Omental fat pad (tissue), 4 donors: ENCODE data around the gene ZNF853. TPM values are rescaled to one million over a fixed set of nuclear protein-coding genes. Genes with fewer than 3 reads are reported as not detected.

ENCODE experiments used
- ATAC-seq: fragments of 150-250 bp; one replicate; pipeline ENCODE4 v1.9.1; 2016; ENCODE audit warnings: mild to moderate bottlenecking, moderate library complexity; ENCODE audit not compliant: low FRiP score
- DNase-seq: peaks from one replicate; pipeline ENCODE4 v3.0.0-alpha.2; 2019; ENCODE audit warnings: low spot score
- CTCF ChIP-seq, 3 donors: fragments of 450-650 bp; IDR thresholded peaks; one replicate each; pipeline ENCODE4 v1.5.1; 2016 to 2017; ENCODE audit warnings: antibody characterized with exemption in 3 of 3, mild to moderate bottlenecking in 3 of 3, moderate library complexity in 2 of 3
- total RNA-seq, 4 donors: library from RNA; depleted of rRNA; stranded (reverse); fragments of >200 nt; gene quantifications; one replicate each; pipeline ENCODE4 v1.1.0, GENCODE V29; 2016

ZNF853 gene
- total RNA-seq, 4 donors from 2014 or later = 4.1 to 5.6 (median 4.7) TPM

- DNase-seq = no peak
- no peak for TF ChIP-seq CTCF (IDR thresholded peaks at IDR 0.05)
- ATAC-seq = no peak
These were observed 23.6 kb downstream of the ZNF853 start for GRCh38 chr7:6639032-6639431.

DNA sequence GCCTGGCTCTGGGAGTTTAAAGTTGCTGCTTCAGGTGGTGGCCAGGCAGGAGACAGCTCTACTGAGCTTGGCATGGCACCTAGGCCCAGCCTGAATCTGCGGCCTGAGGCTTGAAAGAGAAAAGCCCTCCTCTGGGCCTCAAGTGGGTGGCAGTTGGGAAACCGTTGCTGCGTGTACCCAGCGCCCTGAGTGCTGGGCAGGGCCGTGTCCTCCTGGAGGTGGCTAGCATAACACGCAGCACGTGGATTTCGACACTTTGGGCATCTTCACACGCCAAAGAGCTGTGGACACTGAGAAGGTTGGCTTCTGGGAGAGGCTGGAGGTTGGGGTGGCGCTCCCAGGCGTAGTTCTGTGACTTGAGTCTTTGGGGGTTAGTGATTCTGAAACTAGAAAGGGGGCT is 24.2 kb downstream of the ZNF853 start:
- ATAC-seq (no peak), DNase-seq (no peak)
- no peak for TF ChIP-seq CTCF (IDR thresholded peaks at IDR 0.05)

- DNase-seq (no peak), ATAC-seq (no peak)
- no peak for TF ChIP-seq CTCF (IDR thresholded peaks at IDR 0.05)
These were observed 24.9 kb downstream of the ZNF853 start for GRCh38 chr7:6640246-6640721.

DNA sequence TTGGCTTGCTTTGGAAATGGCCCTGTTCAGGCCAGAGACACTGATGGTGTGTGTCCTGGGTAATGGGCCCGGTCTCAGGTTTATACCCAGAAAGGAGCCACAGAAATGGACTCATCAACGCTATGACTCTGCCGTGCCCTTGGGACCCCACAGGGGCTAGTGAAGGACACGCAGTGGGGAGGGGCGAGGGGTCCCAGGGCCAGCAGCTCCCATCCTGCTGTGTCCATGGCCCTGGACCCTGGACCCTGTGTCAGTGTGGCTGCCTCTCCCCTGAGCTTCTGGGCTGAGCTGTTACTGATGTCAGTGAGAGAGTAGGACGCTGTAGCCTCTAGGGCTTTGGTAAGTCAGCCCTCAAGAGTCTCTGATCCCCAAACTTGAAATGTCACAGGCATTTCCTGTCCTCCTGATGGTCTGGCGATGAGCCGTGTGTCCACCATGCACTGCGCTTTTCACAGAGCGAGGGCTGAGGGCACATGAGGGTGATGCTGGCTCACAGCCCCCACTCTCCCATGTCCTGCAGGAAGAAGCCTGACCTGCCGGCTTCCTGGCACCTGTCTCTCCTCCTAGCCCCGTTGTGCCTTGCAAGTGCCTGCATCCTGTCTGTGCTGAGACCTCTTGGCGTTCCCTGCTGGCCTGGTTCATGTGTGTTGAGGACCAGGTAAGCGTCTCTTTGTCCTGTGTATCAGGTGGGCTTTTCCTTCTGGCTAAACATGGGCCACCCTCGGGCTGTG is 26.1 kb downstream of the ZNF853 start:
- DNase-seq (no peak), ATAC-seq (no peak)
- TF ChIP-seq CTCF (IDR thresholded peaks at IDR 0.05) = no peak

GRCh38 chr7:6642239-6642839 is 26.9 kb downstream of the ZNF853 start:
- no peak for ATAC-seq
- no peak for DNase-seq
- no peak for TF ChIP-seq CTCF (IDR thresholded peaks at IDR 0.05)

- DNase-seq (no peak), ATAC-seq (no peak)
- TF ChIP-seq CTCF (IDR thresholded peaks at IDR 0.05) = no peak
These were observed 27.6 kb downstream of the ZNF853 start for GRCh38 chr7:6642861-6643640.
